A673 (cell line): ENCODE results near the gene PPM1D. TPM values are rescaled to one million over a fixed set of nuclear protein-coding genes. Genes with fewer than 3 reads are reported as not detected.
"Not testable (repeated sequence)": the region's sequence is repeated elsewhere in the genome, so short reads cannot be mapped to it uniquely, and the experiment has no call there.

Experiments
- BruUV-seq: library from RNA; stranded (reverse); fragments of 400-500 nt; replicated peaks from 2 replicates; lab custom pipeline; 2021; lab: Mats Ljungman, UMichigan
- CTCF ChIA-PET: fragments of 300-600 bp; sonication (Branson Sonifier 250); formaldehyde crosslinking; loops from one replicate; lab custom pipeline; 2022; ENCODE audit warnings: antibody characterized with exemption; lab: Charles Lee
- POLR2A ChIA-PET: fragments of 300-600 bp; sonication (Branson Sonifier 250); formaldehyde crosslinking; loops from one replicate; lab custom pipeline; 2022; ENCODE audit warnings: antibody characterized with exemption; ENCODE audit not compliant: low non-redundant PET; lab: Charles Lee
- DNase-seq: peaks from one replicate; pipeline ENCODE4 v3.0.0-alpha.2; 2015; ENCODE audit warnings: low spot score
- H3K27ac ChIP-seq: fragments of 200-600 bp; sonication (generic); 2 replicates; pipeline ENCODE4 v1.5.1; 2016; ENCODE audit warnings: mixed run types, low read depth, mild to moderate bottlenecking, mixed read lengths, antibody characterized with exemption, low read length; ENCODE audit not compliant: poor library complexity, severe bottlenecking
- H3K27me3 ChIP-seq: fragments of 200-600 bp; sonication (generic); replicated peaks from 2 replicates; pipeline ENCODE4 v1.6.1; 2017; ENCODE audit warnings: mixed run types, low read depth, mild to moderate bottlenecking, mixed read lengths, antibody characterized with exemption, low read length; ENCODE audit not compliant: insufficient read depth, poor library complexity
- H3K36me3 ChIP-seq: fragments of 200-600 bp; sonication (generic); 2 replicates; pipeline ENCODE4 v1.6.1; 2016; ENCODE audit warnings: mixed run types, mild to moderate bottlenecking, mixed read lengths, antibody characterized with exemption, low read length; ENCODE audit not compliant: insufficient read depth, poor library complexity, severe bottlenecking
- H3K4me1 ChIP-seq: fragments of 200-600 bp; sonication (generic); 2 replicates; pipeline ENCODE4 v1.6.1; 2017; ENCODE audit warnings: mixed run types, mild to moderate bottlenecking, mixed read lengths, antibody characterized with exemption, low read length; ENCODE audit not compliant: insufficient read depth, poor library complexity, severe bottlenecking
- H3K4me3 ChIP-seq: fragments of 200-600 bp; sonication (generic); 2 replicates; pipeline ENCODE4 v1.5.1; 2016; ENCODE audit warnings: low read depth, mixed run types, mild to moderate bottlenecking, mixed read lengths, low read length; ENCODE audit not compliant: poor library complexity, severe bottlenecking
- H3K9me3 ChIP-seq: fragments of 200-600 bp; sonication (generic); 2 replicates; pipeline ENCODE4 v1.6.1; 2016; ENCODE audit warnings: mixed run types, low read depth, mild to moderate bottlenecking, mixed read lengths, antibody characterized with exemption, low read length; ENCODE audit not compliant: poor library complexity, severe bottlenecking
- EZH2 ChIP-seq: fragments of 200-600 bp; sonication (generic); IDR thresholded peaks from 2 replicates; pipeline ENCODE4 v1.6.1; 2017; ENCODE audit warnings: borderline replicate concordance, low read depth, mild to moderate bottlenecking, mixed read lengths, antibody characterized with exemption, low read length; ENCODE audit not compliant: poor library complexity, severe bottlenecking
- intact Hi-C: fragments of 100-400 bp; cut with micrococcal nuclease; formaldehyde crosslinking; loops from one replicate; pipeline ENCODE4 v1.10.0; 2022; ENCODE audit not compliant: unreplicated experiment
- total RNA-seq: library from RNA; stranded (reverse); gene quantifications from 2 replicates; pipeline ENCODE4 v1.2.3, GENCODE V29; 2021
- TF ChIP-seq, protein P1 (sequence below): fragments of 300-800, 200-600 bp; sonication (generic); conservative IDR thresholded peaks from 2 replicates; pipeline ENCODE4 v1.5.1; 2017; ENCODE audit warnings: low read depth, mild to moderate bottlenecking, antibody characterized with exemption, low read length, moderate library complexity, mixed read lengths

PPM1D gene
- total RNA-seq, 1 experiment from 2014 or later, result 17.8 TPM

- Histone ChIP-seq H3K4me3 (no peak overlapping the region), H3K27me3 (no peaks in the 10 kb centered on the region), H3K4me1 (peaks cover 7% of the 10 kb centered on the region), H3K36me3 (no peaks in the 10 kb centered on the region), H3K9me3 (no peaks in the 10 kb centered on the region), H3K27ac (no peak overlapping the region)
- ChIA-PET CTCF (no interaction called here), POLR2A (no interaction called here)
- TF ChIP-seq, protein P1, sequence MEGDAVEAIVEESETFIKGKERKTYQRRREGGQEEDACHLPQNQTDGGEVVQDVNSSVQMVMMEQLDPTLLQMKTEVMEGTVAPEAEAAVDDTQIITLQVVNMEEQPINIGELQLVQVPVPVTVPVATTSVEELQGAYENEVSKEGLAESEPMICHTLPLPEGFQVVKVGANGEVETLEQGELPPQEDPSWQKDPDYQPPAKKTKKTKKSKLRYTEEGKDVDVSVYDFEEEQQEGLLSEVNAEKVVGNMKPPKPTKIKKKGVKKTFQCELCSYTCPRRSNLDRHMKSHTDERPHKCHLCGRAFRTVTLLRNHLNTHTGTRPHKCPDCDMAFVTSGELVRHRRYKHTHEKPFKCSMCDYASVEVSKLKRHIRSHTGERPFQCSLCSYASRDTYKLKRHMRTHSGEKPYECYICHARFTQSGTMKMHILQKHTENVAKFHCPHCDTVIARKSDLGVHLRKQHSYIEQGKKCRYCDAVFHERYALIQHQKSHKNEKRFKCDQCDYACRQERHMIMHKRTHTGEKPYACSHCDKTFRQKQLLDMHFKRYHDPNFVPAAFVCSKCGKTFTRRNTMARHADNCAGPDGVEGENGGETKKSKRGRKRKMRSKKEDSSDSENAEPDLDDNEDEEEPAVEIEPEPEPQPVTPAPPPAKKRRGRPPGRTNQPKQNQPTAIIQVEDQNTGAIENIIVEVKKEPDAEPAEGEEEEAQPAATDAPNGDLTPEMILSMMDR, result no peak
- TF ChIP-seq EZH2, result no peak
- no peak for DNase-seq
- intact Hi-C loops, result no loop called here
- BruUV-seq, result no TSS peak
Measured at GRCh38 chr17:60613325-60613724, 13.3 kb downstream of the PPM1D start.

- H3K27ac ChIP-seq, DNase-seq, intact Hi-C loops, H3K36me3 ChIP-seq, POLR2A ChIA-PET, H3K27me3 ChIP-seq, BruUV-seq, CTCF ChIA-PET, H3K4me3 ChIP-seq, H3K4me1 ChIP-seq, H3K9me3 ChIP-seq: not testable (repeated sequence)
Measured at GRCh38 chr17:60613796-60614195, 13.8 kb downstream of the PPM1D start.

GRCh38 chr17:60614247-60614646 is 14.3 kb downstream of the PPM1D start:
- DNase-seq, H3K27me3 ChIP-seq, H3K27ac ChIP-seq, POLR2A ChIA-PET, H3K4me1 ChIP-seq, BruUV-seq, intact Hi-C loops, H3K9me3 ChIP-seq, CTCF ChIA-PET, H3K36me3 ChIP-seq, H3K4me3 ChIP-seq: not testable (repeated sequence)

DNA sequence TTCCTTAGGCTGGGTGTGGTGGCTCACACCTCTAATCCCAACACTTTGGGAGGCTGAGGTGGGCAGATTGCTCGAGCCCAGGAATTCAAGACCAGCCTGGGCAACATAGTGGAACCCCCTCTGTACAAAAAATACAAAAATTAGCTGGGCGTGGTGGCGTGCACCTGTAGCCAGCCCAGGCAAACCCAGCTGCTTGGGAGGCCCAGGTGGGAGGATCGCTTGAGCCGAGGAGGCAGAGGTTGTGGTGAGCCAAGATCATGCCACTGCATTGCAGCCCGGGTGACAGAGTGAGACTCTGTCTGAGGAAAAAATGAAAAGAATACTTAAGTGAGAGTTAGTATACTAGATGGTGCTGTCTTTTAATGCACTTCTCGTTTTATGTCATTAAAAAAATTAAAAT is 15.1 kb downstream of the PPM1D start:
- no peak overlapping the region for H3K4me3 ChIP-seq
- ChIA-PET CTCF (no interaction called here), POLR2A (interaction anchor here (0.6 kb wide), 1 partner anchor 13 kb away, joined by 10 read pairs; no protein-coding TSS in a partner anchor)
- no peaks in the 10 kb centered on the region for H3K9me3 ChIP-seq
- H3K27me3 ChIP-seq, result no peaks in the 10 kb centered on the region
- peaks cover 6% of the 10 kb centered on the region for H3K4me1 ChIP-seq
- intact Hi-C loops, result no loop called here
- H3K27ac ChIP-seq, result no peak overlapping the region
- DNase-seq, result no peak
- BruUV-seq, result no TSS peak
- no peaks in the 10 kb centered on the region for H3K36me3 ChIP-seq
- TF ChIP-seq EZH2, result no peak
- TF ChIP-seq, protein P1, result no peak
